Astrocyte of the cerebellum (primary cell): ENCODE measurements around the gene DAPP1.

Experiments used
- DNase-seq: peaks from one replicate; pipeline ENCODE4 v3.0.0-alpha.2; 2011; ENCODE audit warnings: low read depth
- H3K4me3 ChIP-seq: 2 replicates; pipeline ENCODE4 v1.5.1; 2011; ENCODE audit warnings: mild to moderate bottlenecking, low read depth, low read length, moderate library complexity
- in situ Hi-C: cut with HindIII; loops from 2 replicates; pipeline ENCODE4 v1.10.0; 2017; ENCODE audit warnings: low sequenced_read_pairs
- TF ChIP-seq, protein P1 (sequence below): IDR thresholded peaks from 2 replicates; pipeline ENCODE4 v1.5.1; 2012; ENCODE audit warnings: low read length, low read depth, moderate library complexity, mild to moderate bottlenecking; ENCODE audit errors: missing control alignments

DAPP1 gene

GRCh38 chr4:99843413-99843812 is 26.8 kb downstream of the DAPP1 start:
- no peak for DNase-seq
- in situ Hi-C loops = no loop called here
- no peak overlapping the region for H3K4me3 ChIP-seq
- TF ChIP-seq, protein P1, sequence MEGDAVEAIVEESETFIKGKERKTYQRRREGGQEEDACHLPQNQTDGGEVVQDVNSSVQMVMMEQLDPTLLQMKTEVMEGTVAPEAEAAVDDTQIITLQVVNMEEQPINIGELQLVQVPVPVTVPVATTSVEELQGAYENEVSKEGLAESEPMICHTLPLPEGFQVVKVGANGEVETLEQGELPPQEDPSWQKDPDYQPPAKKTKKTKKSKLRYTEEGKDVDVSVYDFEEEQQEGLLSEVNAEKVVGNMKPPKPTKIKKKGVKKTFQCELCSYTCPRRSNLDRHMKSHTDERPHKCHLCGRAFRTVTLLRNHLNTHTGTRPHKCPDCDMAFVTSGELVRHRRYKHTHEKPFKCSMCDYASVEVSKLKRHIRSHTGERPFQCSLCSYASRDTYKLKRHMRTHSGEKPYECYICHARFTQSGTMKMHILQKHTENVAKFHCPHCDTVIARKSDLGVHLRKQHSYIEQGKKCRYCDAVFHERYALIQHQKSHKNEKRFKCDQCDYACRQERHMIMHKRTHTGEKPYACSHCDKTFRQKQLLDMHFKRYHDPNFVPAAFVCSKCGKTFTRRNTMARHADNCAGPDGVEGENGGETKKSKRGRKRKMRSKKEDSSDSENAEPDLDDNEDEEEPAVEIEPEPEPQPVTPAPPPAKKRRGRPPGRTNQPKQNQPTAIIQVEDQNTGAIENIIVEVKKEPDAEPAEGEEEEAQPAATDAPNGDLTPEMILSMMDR = no peak

GRCh38 chr4:99844048-99844447 is 27.4 kb downstream of the DAPP1 start:
- in situ Hi-C loops = no loop called here
- no peak for DNase-seq
- H3K4me3 ChIP-seq = no peak overlapping the region
- TF ChIP-seq, protein P1 = no peak

DNA sequence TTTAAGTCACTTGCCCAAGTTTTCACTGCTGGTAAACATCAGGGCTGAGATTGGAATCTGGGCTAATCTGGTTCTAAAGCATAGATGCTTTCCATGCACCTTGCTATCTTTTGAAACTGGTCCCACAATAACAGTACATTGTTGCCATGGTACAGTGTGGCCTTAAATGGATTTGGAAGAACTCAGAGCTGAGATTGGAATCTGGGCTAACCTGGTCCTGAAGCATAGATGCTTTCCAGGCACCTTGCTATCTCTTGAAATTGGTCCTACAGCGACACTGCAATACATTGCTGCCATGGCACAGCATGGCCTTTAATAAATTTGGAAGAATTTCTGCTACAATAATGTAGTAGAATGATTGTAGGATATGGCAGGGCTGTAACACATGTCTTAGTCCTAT is 28.6 kb downstream of the DAPP1 start:
- TF ChIP-seq, protein P1 = no peak
- no peak overlapping the region for H3K4me3 ChIP-seq
- no peak for DNase-seq
- in situ Hi-C loops = no loop called here

- TF ChIP-seq, protein P1 = no peak
- H3K4me3 ChIP-seq = no peak overlapping the region
- DNase-seq = no peak
- in situ Hi-C loops = no loop called here
These were observed 29.3 kb downstream of the DAPP1 start for GRCh38 chr4:99845708-99846469.

DNA sequence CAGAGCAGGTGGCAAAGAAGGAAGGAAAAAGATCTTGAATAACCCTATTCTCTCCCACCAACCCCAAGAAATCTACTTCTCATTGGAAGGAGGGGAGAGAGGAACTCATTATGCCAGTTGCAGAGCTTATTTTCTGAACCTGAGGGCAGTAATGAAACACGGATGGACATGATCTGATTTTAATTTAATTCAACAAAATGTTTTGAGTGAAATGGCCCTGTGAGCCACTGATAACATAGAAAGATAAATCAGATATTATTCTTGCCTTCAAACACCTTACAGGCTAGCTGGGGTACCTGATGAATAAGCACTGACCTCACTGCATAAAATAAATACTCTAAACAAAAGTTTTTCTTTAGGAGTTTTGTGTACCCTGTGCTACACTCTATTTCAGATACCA is 30.3 kb downstream of the DAPP1 start:
- TF ChIP-seq, protein P1 = no peak
- no peak for DNase-seq
- in situ Hi-C loops = no loop called here
- H3K4me3 ChIP-seq = no peak overlapping the region

DNA sequence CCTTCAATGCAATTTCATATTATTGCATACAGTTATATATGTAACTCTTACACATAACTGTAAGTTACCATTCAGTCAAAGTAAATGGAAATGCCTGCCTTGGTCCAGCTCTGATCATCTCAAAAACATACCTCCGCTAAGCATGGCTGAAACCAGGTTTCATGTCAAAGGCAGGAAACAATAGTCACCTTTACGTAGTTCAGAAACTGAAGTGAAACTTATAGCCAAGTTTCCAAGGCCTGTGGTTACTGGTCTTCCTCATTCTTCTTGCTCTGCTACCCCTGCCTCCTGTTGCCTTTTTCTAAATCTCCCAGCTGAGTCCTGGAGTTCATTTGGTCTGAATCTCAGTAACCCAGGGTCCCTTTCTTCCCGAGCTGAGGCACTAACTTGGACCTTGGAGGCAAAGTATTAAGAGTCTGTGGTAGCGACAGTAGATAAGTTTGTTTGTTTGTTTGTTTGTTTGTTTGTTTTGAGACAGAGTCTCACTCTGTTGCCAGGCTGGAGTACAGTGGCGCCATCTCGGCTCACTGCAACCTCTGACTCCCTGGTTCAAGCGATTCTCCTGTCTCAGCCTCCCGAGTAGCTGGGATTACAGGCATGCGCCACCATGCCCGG is 30.8 kb downstream of the DAPP1 start:
- in situ Hi-C loops = no loop called here
- no peak for DNase-seq
- TF ChIP-seq, protein P1 = no peak
- no peak overlapping the region for H3K4me3 ChIP-seq
